ENCODE results near the gene ALKAL2. TPM values are rescaled to one million over a fixed set of nuclear protein-coding genes. Genes with fewer than 3 reads are reported as not detected.

The ALKAL2 gene
- total RNA-seq, 4 donors from 2014 or later: 21.9 to 96.6 (median 46.1) TPM

DNA sequence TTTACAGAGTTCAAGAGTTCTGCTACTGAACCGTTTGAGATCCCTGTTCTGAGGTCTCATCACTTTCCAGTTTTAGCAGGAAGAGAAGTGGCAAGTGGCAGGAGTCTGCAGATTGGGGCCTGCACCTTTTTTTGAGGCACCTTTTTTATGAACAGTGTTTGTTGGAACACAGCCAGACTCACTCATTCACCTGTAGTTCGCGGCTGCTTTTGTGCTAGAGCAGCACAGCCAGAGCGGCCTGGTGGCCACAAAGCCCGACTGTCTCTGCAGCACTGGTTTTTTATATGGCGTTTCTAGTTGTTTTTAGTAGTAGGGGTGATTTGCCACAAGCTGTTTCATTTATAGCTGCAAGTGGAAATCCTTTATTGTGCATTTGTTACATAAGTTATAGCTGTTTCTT, 14.6 kb downstream of the ALKAL2 start:
- WGBS, 2 donors: 65 to 66% methylated on average over 6 of the region's 6 CpGs
- Histone ChIP-seq H3K36me3 (peaks cover 0 to 56% (median 0%) of the 10 kb centered on the region in 3 donors), H3K4me3 (no peak overlapping the region), H3K27me3 (no peaks in the 10 kb centered on the region), H3K27ac (no peak overlapping the region), H3K9me3 (no peaks in the 10 kb centered on the region), H3K4me1 (peaks cover 0 to 15% (median 0%) of the 10 kb centered on the region in 4 donors)
- TF ChIP-seq, protein P1, sequence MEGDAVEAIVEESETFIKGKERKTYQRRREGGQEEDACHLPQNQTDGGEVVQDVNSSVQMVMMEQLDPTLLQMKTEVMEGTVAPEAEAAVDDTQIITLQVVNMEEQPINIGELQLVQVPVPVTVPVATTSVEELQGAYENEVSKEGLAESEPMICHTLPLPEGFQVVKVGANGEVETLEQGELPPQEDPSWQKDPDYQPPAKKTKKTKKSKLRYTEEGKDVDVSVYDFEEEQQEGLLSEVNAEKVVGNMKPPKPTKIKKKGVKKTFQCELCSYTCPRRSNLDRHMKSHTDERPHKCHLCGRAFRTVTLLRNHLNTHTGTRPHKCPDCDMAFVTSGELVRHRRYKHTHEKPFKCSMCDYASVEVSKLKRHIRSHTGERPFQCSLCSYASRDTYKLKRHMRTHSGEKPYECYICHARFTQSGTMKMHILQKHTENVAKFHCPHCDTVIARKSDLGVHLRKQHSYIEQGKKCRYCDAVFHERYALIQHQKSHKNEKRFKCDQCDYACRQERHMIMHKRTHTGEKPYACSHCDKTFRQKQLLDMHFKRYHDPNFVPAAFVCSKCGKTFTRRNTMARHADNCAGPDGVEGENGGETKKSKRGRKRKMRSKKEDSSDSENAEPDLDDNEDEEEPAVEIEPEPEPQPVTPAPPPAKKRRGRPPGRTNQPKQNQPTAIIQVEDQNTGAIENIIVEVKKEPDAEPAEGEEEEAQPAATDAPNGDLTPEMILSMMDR (IDR thresholded peaks at IDR 0.05): no peak
- TF ChIP-seq POLR2A (IDR thresholded peaks at IDR 0.05): no peak
- TF ChIP-seq EP300 (IDR thresholded peaks at IDR 0.05): no peak
- DNase-seq (ENCODE audit: low spot score in 2 of 2): no peak

- no peak for DNase-seq (ENCODE audit: low spot score in 2 of 2)
- Histone ChIP-seq H3K4me1 (peaks cover 0 to 28% (median 0%) of the 10 kb centered on the region in 4 donors), H3K36me3 (peaks cover 0 to 42% (median 0%) of the 10 kb centered on the region in 3 donors), H3K27ac (no peak overlapping the region), H3K9me3 (no peaks in the 10 kb centered on the region), H3K27me3 (no peaks in the 10 kb centered on the region), H3K4me3 (no peak overlapping the region)
- WGBS, 2 donors: 88 to 91% methylated on average over 12 of the region's 12 CpGs
- no peak for TF ChIP-seq EP300 (IDR thresholded peaks at IDR 0.05)
- TF ChIP-seq, protein P1 (IDR thresholded peaks at IDR 0.05): no peak
- TF ChIP-seq POLR2A (IDR thresholded peaks at IDR 0.05): no peak
These were observed 16.0 kb downstream of the ALKAL2 start for GRCh38 chr2:271917-272316.

DNA sequence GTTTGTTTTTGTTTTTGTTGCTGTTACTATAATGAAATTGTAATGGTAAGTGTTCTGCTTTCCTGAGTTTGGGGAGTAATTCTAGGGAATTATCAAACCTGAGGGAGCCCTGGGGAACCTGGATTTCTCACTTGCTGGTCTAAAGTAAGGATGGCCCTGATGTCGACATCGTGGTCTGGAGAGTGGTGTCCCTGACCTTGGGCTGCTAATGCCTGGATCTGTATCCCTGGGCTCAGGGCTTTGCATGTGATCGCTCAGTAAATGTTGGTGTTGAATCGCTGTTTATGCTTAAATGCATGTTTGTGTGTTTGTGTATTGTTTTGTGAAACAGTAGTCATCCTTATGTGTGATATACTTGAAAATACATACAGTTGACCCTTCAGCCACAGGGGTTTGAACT, 17.0 kb downstream of the ALKAL2 start:
- TF ChIP-seq EP300 (IDR thresholded peaks at IDR 0.05) (no peak), POLR2A (IDR thresholded peaks at IDR 0.05) (no peak)
- TF ChIP-seq, protein P1 (IDR thresholded peaks at IDR 0.05): no peak
- Histone ChIP-seq H3K27me3 (no peaks in the 10 kb centered on the region), H3K4me3 (no peak overlapping the region), H3K4me1 (peaks cover 0 to 39% (median 3%) of the 10 kb centered on the region in 4 donors), H3K27ac (no peak overlapping the region), H3K36me3 (peaks cover 0 to 36% (median 0%) of the 10 kb centered on the region in 3 donors), H3K9me3 (no peaks in the 10 kb centered on the region)
- WGBS, 2 donors: 91 to 93% methylated on average over 4 of the region's 4 CpGs
- DNase-seq (ENCODE audit: low spot score in 2 of 2): no peak

- Histone ChIP-seq H3K9me3 (no peaks in the 10 kb centered on the region), H3K4me3 (no peak overlapping the region), H3K27ac (no peak overlapping the region), H3K27me3 (no peaks in the 10 kb centered on the region), H3K4me1 (peaks cover 0 to 45% (median 8%) of the 10 kb centered on the region in 4 donors), H3K36me3 (peaks cover 0 to 26% (median 0%) of the 10 kb centered on the region in 3 donors)
- no peak for DNase-seq (ENCODE audit: low spot score in 2 of 2)
- TF ChIP-seq, protein P1 (IDR thresholded peaks at IDR 0.05): no peak
- TF ChIP-seq EP300 (IDR thresholded peaks at IDR 0.05) (no peak), POLR2A (IDR thresholded peaks at IDR 0.05) (no peak)
- WGBS, 2 donors: 58 to 67% methylated on average over 4 of the region's 4 CpGs
These were observed 18.4 kb downstream of the ALKAL2 start for GRCh38 chr2:269356-270030.

DNA sequence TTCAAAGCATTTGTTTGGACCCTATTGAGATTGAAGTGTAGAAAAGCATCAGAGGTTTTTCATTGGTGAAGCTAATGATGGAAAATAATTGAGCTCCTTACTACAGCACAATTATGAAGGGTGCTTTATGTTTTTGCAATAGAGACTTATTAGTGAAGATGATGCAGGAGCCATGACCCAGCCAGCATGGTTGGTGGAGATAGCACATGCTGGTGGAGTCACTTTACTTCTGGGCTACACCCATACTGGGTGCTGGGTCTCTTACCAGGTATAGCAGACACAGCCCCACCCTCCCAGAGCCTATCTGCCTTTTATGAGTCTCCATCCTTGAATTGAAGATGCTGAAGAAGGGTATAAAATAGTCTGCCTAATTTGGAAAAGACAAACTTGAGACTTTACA, 19.6 kb downstream of the ALKAL2 start:
- TF ChIP-seq POLR2A (IDR thresholded peaks at IDR 0.05) (no peak), EP300 (IDR thresholded peaks at IDR 0.05) (no peak)
- TF ChIP-seq, protein P1 (IDR thresholded peaks at IDR 0.05): no peak
- no peak for DNase-seq (ENCODE audit: low spot score in 2 of 2)
- H3K4me1 ChIP-seq: peaks cover 0 to 54% (median 12%) of the 10 kb centered on the region in 4 donors

More for the DNA sequence above, 19.6 kb downstream of the ALKAL2 start:
- Histone ChIP-seq H3K4me3 (no peak overlapping the region), H3K36me3 (peaks cover 0 to 18% (median 0%) of the 10 kb centered on the region in 3 donors), H3K9me3 (no peaks in the 10 kb centered on the region), H3K27me3 (no peaks in the 10 kb centered on the region), H3K27ac (no peak overlapping the region)

Data from tibial nerve (tissue), 4 donors.